Neural progenitor cell (in vitro differentiated cells): ENCODE measurements around the gene PSENEN. TPM values are rescaled to one million over a fixed set of nuclear protein-coding genes. Genes with fewer than 3 reads are reported as not detected.
"Not testable (repeated sequence)": the region's sequence is repeated elsewhere in the genome, so short reads cannot be mapped to it uniquely, and the experiment has no call there.

Experiments used
- DNase-seq: peaks from one replicate; pipeline ENCODE4 v3.0.0-alpha.2; 2016; ENCODE audit warnings: low spot score
- H2AFZ ChIP-seq: fragments of 200-600 bp; sonication (generic); replicated peaks from 2 replicates; pipeline ENCODE4 v1.6.1; 2016; ENCODE audit warnings: antibody characterized with exemption
- H3F3A ChIP-seq: fragments of 200-600 bp; sonication (generic); 2 replicates; pipeline ENCODE4 v1.6.1; 2016; ENCODE audit warnings: antibody characterized with exemption, low read depth
- H3K27ac ChIP-seq: fragments of 200-600 bp; sonication (generic); 2 replicates; pipeline ENCODE4 v1.5.1; 2016; ENCODE audit warnings: mild to moderate bottlenecking
- H3K27me3 ChIP-seq: fragments of 200-600 bp; sonication (generic); 2 replicates; pipeline ENCODE4 v1.6.1; 2016; ENCODE audit warnings: mild to moderate bottlenecking, moderate library complexity
- H3K36me3 ChIP-seq: fragments of 200-600 bp; sonication (generic); 2 replicates; pipeline ENCODE4 v1.5.1; 2016
- H3K4me1 ChIP-seq: fragments of 200-600 bp; sonication (generic); 2 replicates; pipeline ENCODE4 v1.6.1; 2016; ENCODE audit warnings: mixed run types
- H3K4me2 ChIP-seq: fragments of 200-600 bp; sonication (generic); 2 replicates; pipeline ENCODE4 v1.6.1; 2016
- H3K4me3 ChIP-seq: fragments of 200-600 bp; sonication (generic); 2 replicates; pipeline ENCODE4 v1.5.1; 2016
- H3K79me2 ChIP-seq: fragments of 200-600 bp; sonication (generic); 2 replicates; pipeline ENCODE4 v1.6.1; 2016; ENCODE audit warnings: low read depth
- H3K9ac ChIP-seq: fragments of 200-600 bp; sonication (generic); 2 replicates; pipeline ENCODE4 v1.6.1; 2016
- H3K9me3 ChIP-seq: fragments of 200-600 bp; sonication (generic); 2 replicates; pipeline ENCODE4 v1.5.1; 2016; ENCODE audit warnings: low read depth
- H4K20me1 ChIP-seq: fragments of 200-600 bp; sonication (generic); 2 replicates; pipeline ENCODE4 v1.6.1; 2016; ENCODE audit warnings: low read depth
- H3K27ac Mint-ChIP-seq: 3 replicates; pipeline ENCODE4 v1.8.0; 2021; ENCODE audit warnings: mixed read lengths
- H3K27me3 Mint-ChIP-seq: 2 replicates; pipeline ENCODE4 v1.8.0; 2022; ENCODE audit warnings: low read depth, mild to moderate bottlenecking, inconsistent platforms, moderate library complexity, mixed read lengths; ENCODE audit not compliant: insufficient read depth
- H3K36me3 Mint-ChIP-seq: 3 replicates; pipeline ENCODE4 v1.8.0; 2021; ENCODE audit warnings: mixed read lengths
- H3K4me1 Mint-ChIP-seq: 3 replicates; pipeline ENCODE4 v1.8.0; 2021; ENCODE audit warnings: mixed read lengths
- H3K4me3 Mint-ChIP-seq: 3 replicates; pipeline ENCODE4 v1.8.0; 2021; ENCODE audit warnings: mild to moderate bottlenecking, moderate library complexity, mixed read lengths
- H3K9me3 Mint-ChIP-seq: 3 replicates; pipeline ENCODE4 v1.8.0; 2020; ENCODE audit warnings: mixed read lengths
- EZH2 ChIP-seq: fragments of 200-600 bp; sonication (generic); IDR thresholded peaks from 2 replicates; pipeline ENCODE4 v1.6.1; 2017; ENCODE audit warnings: antibody characterized with exemption, mild to moderate bottlenecking, moderate library complexity
- EZH2phosphoT487 ChIP-seq: fragments of 200-600 bp; sonication (generic); IDR thresholded peaks from 2 replicates; pipeline ENCODE4 v1.6.1; 2017; ENCODE audit warnings: antibody characterized with exemption
- total RNA-seq: library from RNA; depleted of rRNA; stranded (reverse); fragments of >200 nt; gene quantifications from 2 replicates; pipeline ENCODE4 v1.2.3, GENCODE V29; 2015; ENCODE audit warnings: low replicate concordance
- TF ChIP-seq, protein P1 (sequence below): fragments of 200-600 bp; sonication (generic); IDR thresholded peaks from 2 replicates; pipeline ENCODE4 v1.5.1; 2017; ENCODE audit warnings: antibody characterized with exemption, mild to moderate bottlenecking

Gene PSENEN
- total RNA-seq, 1 donor from 2014 or later: 10.9 TPM

DNA sequence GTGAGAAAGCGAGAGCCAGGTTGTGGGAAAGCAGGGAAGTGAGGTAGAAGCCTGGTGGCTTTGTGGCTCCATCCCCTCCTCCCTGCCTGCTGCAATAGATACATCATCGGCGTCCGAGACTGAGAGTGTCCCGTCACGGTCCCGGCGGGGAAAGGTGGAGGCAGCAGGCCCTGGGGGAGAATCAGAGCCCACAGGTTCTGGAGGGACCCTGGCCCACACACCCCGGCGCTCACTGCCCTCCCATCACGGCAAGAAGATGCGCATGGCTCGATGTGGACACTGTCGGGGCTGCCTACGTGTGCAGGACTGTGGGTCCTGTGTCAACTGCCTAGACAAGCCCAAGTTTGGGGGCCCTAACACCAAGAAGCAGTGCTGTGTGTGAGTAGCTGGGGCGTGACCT is 22.6 kb upstream of the PSENEN start:
- Histone ChIP-seq H3K9me3 (no peaks in the 10 kb centered on the region), H3F3A (no peaks in the 10 kb centered on the region), H4K20me1 (peaks cover 23% of the 10 kb centered on the region), H3K9ac (no peak overlapping the region), H3K27me3 (no peaks in the 10 kb centered on the region), H3K36me3 (no peaks in the 10 kb centered on the region), H3K79me2 (peaks cover 22% of the 10 kb centered on the region), H3K4me1 (peaks cover 5% of the 10 kb centered on the region), H3K27ac (no peak overlapping the region), H3K4me2 (no peak overlapping the region), H2AFZ (no peak overlapping the region), H3K4me3 (no peak overlapping the region)
- peaks cover 36% of the 10 kb centered on the region for H3K36me3 Mint-ChIP-seq
- H3K4me3 Mint-ChIP-seq: no peak overlapping the region
- peaks cover 10% of the 10 kb centered on the region for H3K27me3 Mint-ChIP-seq
- no peak for DNase-seq
- H3K9me3 Mint-ChIP-seq: no peaks in the 10 kb centered on the region
- H3K4me1 Mint-ChIP-seq: peaks cover 9% of the 10 kb centered on the region
- no peak overlapping the region for H3K27ac Mint-ChIP-seq
- TF ChIP-seq EZH2phosphoT487 (no peak), EZH2 (no peak)
- TF ChIP-seq, protein P1, sequence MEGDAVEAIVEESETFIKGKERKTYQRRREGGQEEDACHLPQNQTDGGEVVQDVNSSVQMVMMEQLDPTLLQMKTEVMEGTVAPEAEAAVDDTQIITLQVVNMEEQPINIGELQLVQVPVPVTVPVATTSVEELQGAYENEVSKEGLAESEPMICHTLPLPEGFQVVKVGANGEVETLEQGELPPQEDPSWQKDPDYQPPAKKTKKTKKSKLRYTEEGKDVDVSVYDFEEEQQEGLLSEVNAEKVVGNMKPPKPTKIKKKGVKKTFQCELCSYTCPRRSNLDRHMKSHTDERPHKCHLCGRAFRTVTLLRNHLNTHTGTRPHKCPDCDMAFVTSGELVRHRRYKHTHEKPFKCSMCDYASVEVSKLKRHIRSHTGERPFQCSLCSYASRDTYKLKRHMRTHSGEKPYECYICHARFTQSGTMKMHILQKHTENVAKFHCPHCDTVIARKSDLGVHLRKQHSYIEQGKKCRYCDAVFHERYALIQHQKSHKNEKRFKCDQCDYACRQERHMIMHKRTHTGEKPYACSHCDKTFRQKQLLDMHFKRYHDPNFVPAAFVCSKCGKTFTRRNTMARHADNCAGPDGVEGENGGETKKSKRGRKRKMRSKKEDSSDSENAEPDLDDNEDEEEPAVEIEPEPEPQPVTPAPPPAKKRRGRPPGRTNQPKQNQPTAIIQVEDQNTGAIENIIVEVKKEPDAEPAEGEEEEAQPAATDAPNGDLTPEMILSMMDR: no peak

DNA sequence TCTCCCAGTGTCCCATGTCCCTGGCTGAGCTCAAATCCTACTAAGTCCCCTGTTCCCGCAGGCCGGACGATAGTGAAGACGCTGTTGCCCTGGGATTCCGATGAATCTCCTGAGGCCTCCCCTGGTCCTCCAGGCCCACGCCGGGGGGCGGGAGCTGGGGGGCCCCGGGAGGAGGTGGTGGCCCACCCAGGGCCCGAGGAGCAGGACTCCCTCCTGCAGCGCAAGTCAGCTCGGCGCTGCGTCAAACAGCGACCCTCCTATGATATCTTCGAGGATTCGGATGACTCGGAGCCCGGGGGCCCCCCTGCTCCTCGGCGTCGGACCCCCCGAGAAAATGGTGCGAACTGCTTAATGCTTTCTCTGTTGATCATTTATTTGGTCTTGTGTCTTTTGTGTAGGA is 21.8 kb upstream of the PSENEN start:
- H3K36me3 Mint-ChIP-seq: peaks cover 36% of the 10 kb centered on the region
- Histone ChIP-seq H3K9me3 (no peaks in the 10 kb centered on the region), H3K27me3 (no peaks in the 10 kb centered on the region), H3K4me2 (no peak overlapping the region), H3K36me3 (no peaks in the 10 kb centered on the region), H3K27ac (no peak overlapping the region), H3F3A (no peaks in the 10 kb centered on the region), H2AFZ (no peak overlapping the region), H3K4me3 (no peak overlapping the region), H3K4me1 (peaks cover 5% of the 10 kb centered on the region), H3K79me2 (peaks cover 16% of the 10 kb centered on the region), H3K9ac (no peak overlapping the region), H4K20me1 (peaks cover 20% of the 10 kb centered on the region)
- peaks cover 12% of the 10 kb centered on the region for H3K27me3 Mint-ChIP-seq
- no peak overlapping the region for H3K27ac Mint-ChIP-seq
- H3K4me3 Mint-ChIP-seq: no peak overlapping the region
- TF ChIP-seq, protein P1: no peak
- no peak for DNase-seq
- H3K4me1 Mint-ChIP-seq: peaks cover 9% of the 10 kb centered on the region
- no peaks in the 10 kb centered on the region for H3K9me3 Mint-ChIP-seq

DNA sequence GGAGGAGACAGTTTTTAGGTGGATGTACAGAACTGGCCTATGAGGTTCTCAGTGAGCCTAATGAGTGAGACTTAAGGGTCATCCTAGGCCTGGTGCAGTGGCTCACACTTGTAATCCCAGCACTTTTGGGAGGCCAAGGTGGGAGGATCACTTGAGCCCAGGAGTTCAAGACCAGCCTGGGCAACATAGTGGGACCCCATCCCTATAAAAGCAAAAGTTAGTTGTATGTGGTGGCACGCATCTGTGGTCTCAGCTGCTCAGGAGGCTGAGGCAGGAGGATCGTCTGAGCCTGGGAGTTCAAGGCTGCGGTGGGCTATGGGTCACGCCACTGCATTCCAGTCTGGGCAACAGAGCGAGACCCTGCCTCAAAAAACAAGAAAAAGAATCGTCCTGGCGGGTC is 21.3 kb upstream of the PSENEN start:
- H3K27me3 ChIP-seq, H3K4me3 Mint-ChIP-seq, H3K4me1 Mint-ChIP-seq, H3K4me1 ChIP-seq, H3K9me3 Mint-ChIP-seq, DNase-seq, H2AFZ ChIP-seq, H3K9ac ChIP-seq, H3K9me3 ChIP-seq, H3K36me3 ChIP-seq, H3K4me3 ChIP-seq, H3F3A ChIP-seq, H3K27ac ChIP-seq, H3K27ac Mint-ChIP-seq, H3K4me2 ChIP-seq: not testable (repeated sequence)
- H3K79me2 ChIP-seq: peaks cover 12% of the 10 kb centered on the region
- H3K27me3 Mint-ChIP-seq: peaks cover 12% of the 10 kb centered on the region
- H4K20me1 ChIP-seq: peaks cover 16% of the 10 kb centered on the region
- peaks cover 40% of the 10 kb centered on the region for H3K36me3 Mint-ChIP-seq

DNA sequence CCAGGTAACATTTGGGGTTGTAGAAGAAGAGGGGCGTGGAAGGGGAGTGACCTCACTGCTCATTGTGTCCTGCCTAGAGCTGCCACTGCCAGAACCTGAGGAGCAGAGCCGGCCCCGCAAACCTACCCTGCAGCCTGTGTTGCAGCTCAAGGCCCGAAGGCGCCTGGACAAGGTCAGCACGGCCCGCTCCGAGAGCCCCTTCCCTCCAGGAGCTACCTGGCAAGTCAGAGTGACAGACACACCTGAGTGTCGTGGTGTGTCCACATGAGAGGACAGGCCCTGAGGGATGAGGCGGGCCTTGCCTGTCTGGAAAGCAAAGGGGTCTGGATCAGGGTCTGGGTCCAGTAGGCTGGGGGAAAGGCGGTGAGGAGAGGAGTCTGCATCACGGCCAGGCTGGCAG is 20.9 kb upstream of the PSENEN start:
- no peaks in the 10 kb centered on the region for H3K36me3 ChIP-seq
- H3K9ac ChIP-seq: no peak overlapping the region
- H3K27me3 ChIP-seq: no peaks in the 10 kb centered on the region
- Mint-ChIP-seq H3K4me1 (peaks cover 1% of the 10 kb centered on the region), H3K4me3 (no peak overlapping the region), H3K36me3 (peaks cover 44% of the 10 kb centered on the region), H3K27me3 (peaks cover 12% of the 10 kb centered on the region), H3K9me3 (no peaks in the 10 kb centered on the region), H3K27ac (no peak overlapping the region)
- H3K4me1 ChIP-seq: no peaks in the 10 kb centered on the region
- no peak overlapping the region for H3K4me2 ChIP-seq
- H4K20me1 ChIP-seq: peaks cover 12% of the 10 kb centered on the region
- no peak for DNase-seq
- TF ChIP-seq, protein P1: no peak
- TF ChIP-seq EZH2phosphoT487: no peak
- no peak for TF ChIP-seq EZH2
- no peak overlapping the region for H2AFZ ChIP-seq
- no peaks in the 10 kb centered on the region for H3F3A ChIP-seq
- no peak overlapping the region for H3K27ac ChIP-seq
- no peaks in the 10 kb centered on the region for H3K9me3 ChIP-seq
- H3K4me3 ChIP-seq: no peak overlapping the region
- H3K79me2 ChIP-seq: peaks cover 7% of the 10 kb centered on the region
